ENCODE results near the gene KLHL17.

- TF ChIP-seq POLR2A (IDR thresholded peaks at IDR 0.05; ENCODE audit: low read depth) (no peak), CTCF (IDR thresholded peaks at IDR 0.05) (peak in 1 of 3 experiments; percentile 19), POLR2AphosphoS5 (IDR thresholded peaks at IDR 0.05) (no peak)
Measured at GRCh38 chr1:984476-984814, 24.1 kb downstream of the KLHL17 start.
